ENCODE data around the gene RPL11.

RPL11 gene

GRCh38 chr1:23692308-23692871 lies 784 bp downstream of the RPL11 start:
- H3K9me3 ChIP-seq (ENCODE audit: severe bottlenecking), result no peaks in the 10 kb centered on the region
- H3K27ac ChIP-seq (ENCODE audit: poor library complexity, severe bottlenecking), result peak overlapping the region; percentile 74
- H3K4me3 ChIP-seq (ENCODE audit: severe bottlenecking), result peak overlapping the region; percentile 65
- peaks cover 18% of the 10 kb centered on the region for H3K4me1 ChIP-seq (ENCODE audit: insufficient read depth, poor library complexity, severe bottlenecking)
- H3K27me3 ChIP-seq (ENCODE audit: insufficient read depth, poor library complexity, severe bottlenecking), result no peaks in the 10 kb centered on the region
- TF ChIP-seq CTCF (IDR thresholded peaks at IDR 0.05; ENCODE audit: poor library complexity, severe bottlenecking), result no peak
- peaks cover 54% of the 10 kb centered on the region for H3K36me3 ChIP-seq (ENCODE audit: low read depth)
- ATAC-seq (ENCODE audit: low read depth), result no peak
- DNase-seq (ENCODE audit: low spot score), result no peak

GRCh38 chr1:23693599-23693998 lies 2.0 kb downstream of the RPL11 start:
- no peaks in the 10 kb centered on the region for H3K27me3 ChIP-seq (ENCODE audit: insufficient read depth, poor library complexity, severe bottlenecking)
- peaks cover 18% of the 10 kb centered on the region for H3K4me1 ChIP-seq (ENCODE audit: insufficient read depth, poor library complexity, severe bottlenecking)
- H3K27ac ChIP-seq (ENCODE audit: poor library complexity, severe bottlenecking), result peak overlapping the region; percentile 74
- no peaks in the 10 kb centered on the region for H3K9me3 ChIP-seq (ENCODE audit: severe bottlenecking)
- peak overlapping the region; percentile 65 for H3K4me3 ChIP-seq (ENCODE audit: severe bottlenecking)
- no peak for TF ChIP-seq CTCF (IDR thresholded peaks at IDR 0.05; ENCODE audit: poor library complexity, severe bottlenecking)
- DNase-seq (ENCODE audit: low spot score) (no peak), ATAC-seq (ENCODE audit: low read depth) (no peak)
- H3K36me3 ChIP-seq (ENCODE audit: low read depth), result peaks cover 67% of the 10 kb centered on the region

- DNase-seq (ENCODE audit: low spot score) (no peak), ATAC-seq (ENCODE audit: low read depth) (no peak)
- peaks cover 18% of the 10 kb centered on the region for H3K4me1 ChIP-seq (ENCODE audit: insufficient read depth, poor library complexity, severe bottlenecking)
- H3K36me3 ChIP-seq (ENCODE audit: low read depth), result peaks cover 74% of the 10 kb centered on the region
- TF ChIP-seq CTCF (IDR thresholded peaks at IDR 0.05; ENCODE audit: poor library complexity, severe bottlenecking), result no peak
- H3K9me3 ChIP-seq (ENCODE audit: severe bottlenecking), result no peaks in the 10 kb centered on the region
- H3K4me3 ChIP-seq (ENCODE audit: severe bottlenecking), result no peak overlapping the region
- H3K27me3 ChIP-seq (ENCODE audit: insufficient read depth, poor library complexity, severe bottlenecking), result no peaks in the 10 kb centered on the region
- H3K27ac ChIP-seq (ENCODE audit: poor library complexity, severe bottlenecking), result peak overlapping the region; percentile 74
These were observed 2.8 kb downstream of the RPL11 start for GRCh38 chr1:23694371-23694770.

GRCh38 chr1:23695667-23696066 lies 4.1 kb downstream of the RPL11 start:
- no peak for DNase-seq (ENCODE audit: low spot score)
- no peak overlapping the region for H3K4me3 ChIP-seq (ENCODE audit: severe bottlenecking)
- no peaks in the 10 kb centered on the region for H3K9me3 ChIP-seq (ENCODE audit: severe bottlenecking)
- H3K27ac ChIP-seq (ENCODE audit: poor library complexity, severe bottlenecking), result no peak overlapping the region
- H3K4me1 ChIP-seq (ENCODE audit: insufficient read depth, poor library complexity, severe bottlenecking), result peaks cover 18% of the 10 kb centered on the region
- ATAC-seq (ENCODE audit: low read depth), result no peak
- H3K36me3 ChIP-seq (ENCODE audit: low read depth), result peaks cover 85% of the 10 kb centered on the region
- no peak for TF ChIP-seq CTCF (IDR thresholded peaks at IDR 0.05; ENCODE audit: poor library complexity, severe bottlenecking)
- no peaks in the 10 kb centered on the region for H3K27me3 ChIP-seq (ENCODE audit: insufficient read depth, poor library complexity, severe bottlenecking)

- ATAC-seq (ENCODE audit: low read depth), result no peak
- no peak for TF ChIP-seq CTCF (IDR thresholded peaks at IDR 0.05; ENCODE audit: poor library complexity, severe bottlenecking)
- Histone ChIP-seq H3K4me3 (ENCODE audit: severe bottlenecking) (no peak overlapping the region), H3K9me3 (ENCODE audit: severe bottlenecking) (no peaks in the 10 kb centered on the region), H3K4me1 (ENCODE audit: insufficient read depth, poor library complexity, severe bottlenecking) (peaks cover 14% of the 10 kb centered on the region), H3K36me3 (ENCODE audit: low read depth) (peaks cover 93% of the 10 kb centered on the region), H3K27me3 (ENCODE audit: insufficient read depth, poor library complexity, severe bottlenecking) (no peaks in the 10 kb centered on the region), H3K27ac (ENCODE audit: poor library complexity, severe bottlenecking) (no peak overlapping the region)
- no peak for DNase-seq (ENCODE audit: low spot score)
These were observed 4.9 kb downstream of the RPL11 start for GRCh38 chr1:23696335-23696989.
